Gastrocnemius medialis (tissue), 4 donors: ENCODE measurements around the gene CA9.

Experiments
- POLR2A ChIP-seq, 2 donors: fragments of 450-650 bp; IDR thresholded peaks; one replicate each; pipeline ENCODE4 v1.6.1; 2017; ENCODE audit warnings: antibody characterized with exemption in 2 of 2, mild to moderate bottlenecking in 2 of 2, moderate library complexity in 2 of 2
- TF ChIP-seq, protein P1 (sequence below), 5 experiments: fragments of 450-650 bp in 3 of 5; fragments of 200-600 bp in 2 of 5; sonication (generic) in 2 of 5; IDR thresholded peaks in 4 of 5; conservative IDR thresholded peaks in 1 of 5; 1 replicate in 4 of 5; 2 replicates in 1 of 5; pipeline ENCODE4 v1.5.1; 2016 to 2019; ENCODE audit warnings: antibody characterized with exemption in 5 of 5, mild to moderate bottlenecking in 3 of 5, moderate library complexity in 3 of 5

GRCh38 chr9:35713578-35713977 lies 39.9 kb downstream of the CA9 start:
- no peak for TF ChIP-seq POLR2A (IDR thresholded peaks at IDR 0.05)
- TF ChIP-seq, protein P1, sequence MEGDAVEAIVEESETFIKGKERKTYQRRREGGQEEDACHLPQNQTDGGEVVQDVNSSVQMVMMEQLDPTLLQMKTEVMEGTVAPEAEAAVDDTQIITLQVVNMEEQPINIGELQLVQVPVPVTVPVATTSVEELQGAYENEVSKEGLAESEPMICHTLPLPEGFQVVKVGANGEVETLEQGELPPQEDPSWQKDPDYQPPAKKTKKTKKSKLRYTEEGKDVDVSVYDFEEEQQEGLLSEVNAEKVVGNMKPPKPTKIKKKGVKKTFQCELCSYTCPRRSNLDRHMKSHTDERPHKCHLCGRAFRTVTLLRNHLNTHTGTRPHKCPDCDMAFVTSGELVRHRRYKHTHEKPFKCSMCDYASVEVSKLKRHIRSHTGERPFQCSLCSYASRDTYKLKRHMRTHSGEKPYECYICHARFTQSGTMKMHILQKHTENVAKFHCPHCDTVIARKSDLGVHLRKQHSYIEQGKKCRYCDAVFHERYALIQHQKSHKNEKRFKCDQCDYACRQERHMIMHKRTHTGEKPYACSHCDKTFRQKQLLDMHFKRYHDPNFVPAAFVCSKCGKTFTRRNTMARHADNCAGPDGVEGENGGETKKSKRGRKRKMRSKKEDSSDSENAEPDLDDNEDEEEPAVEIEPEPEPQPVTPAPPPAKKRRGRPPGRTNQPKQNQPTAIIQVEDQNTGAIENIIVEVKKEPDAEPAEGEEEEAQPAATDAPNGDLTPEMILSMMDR (IDR thresholded peaks at IDR 0.05 in 4 of 5, conservative IDR thresholded peaks at IDR 0.05 in 1 of 5) = no peak
